ENCODE measurements around the gene ELOF1. TPM values are rescaled to one million over a fixed set of nuclear protein-coding genes. Genes with fewer than 3 reads are reported as not detected.

The ELOF1 gene
- total and polyA plus RNA-seq, 12 donors, result 24.4 to 127 (median 57.2) TPM

GRCh38 chr19:11505032-11505503 lies 54.0 kb downstream of the ELOF1 start:
- TF ChIP-seq POLR2A (IDR thresholded peaks at IDR 0.05) (no peak), CTCF (IDR thresholded peaks at IDR 0.05) (no peak)
- H3K27ac ChIP-seq, result peak overlapping the region; percentile 67 to 94 (median 90)
- DNase-seq, result peak; percentile 97 to 98 (median 97)
- 0% methylated on average over 1 to 32 of the region's 33 CpGs; no CpG with 5 or more reads in 1 of the 4 donors for WGBS, 4 donors
- no peaks in the 10 kb centered on the region for H3K9me3 ChIP-seq (replicated peaks in 1 of 3)
- no peaks in the 10 kb centered on the region for H3K27me3 ChIP-seq
- H3K4me1 ChIP-seq (replicated peaks in 1 of 2), result peaks cover 5 to 12% of the 10 kb centered on the region in 2 donors
- intact Hi-C loops (cut with DNase I), result no loop called here
- no peaks in the 10 kb centered on the region for H3K36me3 ChIP-seq (replicated peaks in 1 of 2)
- H3K4me3 ChIP-seq, result peak overlapping the region; percentile 28 to 87 (median 72)

- WGBS, 4 donors, result 46 to 53% (median 52%) methylated on average over 6 to 7 of the region's 7 CpGs
- Histone ChIP-seq H3K4me1 (replicated peaks in 1 of 2) (peaks cover 5 to 12% of the 10 kb centered on the region in 2 donors), H3K4me3 (peak overlapping the region in 2 of 4 donors; percentile 82 to 87), H3K27ac (peak overlapping the region in 4 of 5 donors; percentile 47 to 94 (median 90)), H3K27me3 (no peaks in the 10 kb centered on the region), H3K9me3 (replicated peaks in 1 of 3) (no peaks in the 10 kb centered on the region), H3K36me3 (replicated peaks in 1 of 2) (no peaks in the 10 kb centered on the region)
- no peak for DNase-seq
- TF ChIP-seq POLR2A (IDR thresholded peaks at IDR 0.05), result no peak
- no peak for TF ChIP-seq CTCF (IDR thresholded peaks at IDR 0.05)
- intact Hi-C loops (cut with DNase I), result no loop called here
These were observed 54.5 kb downstream of the ELOF1 start for GRCh38 chr19:11504502-11505031.

Small RNA genes within 50 kb of the gene (small RNA-seq; reads per million reads assigned to genes)
- gene RN7SL833P, result 0 reads per million in 2 donors

Other genes with a start within 250 kb of the ELOF1 start
- 10 to 100 TPM in 6 of 9 donors, 1 to 10 TPM in 3; 4.2 to 23.9 (median 13.4) TPM for gene RAB3D, start 219.6 kb downstream of the ELOF1 start, total RNA-seq
- gene RAB3D, start 219.6 kb downstream of the ELOF1 start, polyA plus RNA-seq, result 1 to 10 TPM; 2.6 to 4.3 (median 3.3) TPM
- gene TMEM205, start 213.0 kb downstream of the ELOF1 start, total RNA-seq, result 1,000 to 10,000 TPM in 1 of 9 donors, 100 to 1,000 TPM in 8; 185 to 1,314 (median 282) TPM
- 100 to 1,000 TPM; 135 to 306 (median 207) TPM for gene TMEM205, start 213.0 kb downstream of the ELOF1 start, polyA plus RNA-seq
- 10 to 100 TPM; 24.1 to 83.7 (median 57.5) TPM for gene CCDC159, start 212.7 kb downstream of the ELOF1 start, total RNA-seq
- 100 to 1,000 TPM in 2 of 3 donors, 10 to 100 TPM in 1; 33.8 to 479 (median 238) TPM for gene CCDC159, start 212.7 kb downstream of the ELOF1 start, polyA plus RNA-seq
- 10 to 100 TPM in 8 of 9 donors, 1 to 10 TPM in 1; 8.5 to 46.8 (median 42.6) TPM for gene PLPPR2, start 203.8 kb downstream of the ELOF1 start, total RNA-seq
- 10 to 100 TPM; 12.1 to 57.0 (median 39.9) TPM for gene PLPPR2, start 203.8 kb downstream of the ELOF1 start, polyA plus RNA-seq
- gene SWSAP1, start 184.6 kb downstream of the ELOF1 start, total RNA-seq, result 1 to 10 TPM; 2.6 to 5.5 (median 4.2) TPM
- gene SWSAP1, start 184.6 kb downstream of the ELOF1 start, polyA plus RNA-seq, result 1 to 10 TPM; 2.1 to 8.4 (median 6.0) TPM
- gene EPOR, start 174.9 kb downstream of the ELOF1 start, total RNA-seq, result 10 to 100 TPM; 15.7 to 37.9 (median 23.8) TPM
- 10 to 100 TPM in 2 of 3 donors, 1 to 10 TPM in 1; 6.8 to 74.0 (median 49.3) TPM for gene EPOR, start 174.9 kb downstream of the ELOF1 start, polyA plus RNA-seq
- gene RGL3, start 139.9 kb downstream of the ELOF1 start, total RNA-seq, result 10 to 100 TPM; 10.3 to 63.9 (median 33.0) TPM
- 100 to 1,000 TPM in 1 of 3 donors, 10 to 100 TPM in 2; 24.2 to 207 (median 64.1) TPM for gene RGL3, start 139.9 kb downstream of the ELOF1 start, polyA plus RNA-seq
- gene ODAD3, start 124.1 kb downstream of the ELOF1 start, total RNA-seq, result 1 to 10 TPM in 8 of 9 donors, under 1 TPM in 1; 0.69 to 4.7 (median 2.5) TPM
- 1 to 10 TPM; 3.1 to 7.9 (median 4.8) TPM for gene ODAD3, start 124.1 kb downstream of the ELOF1 start, polyA plus RNA-seq
- 100 to 1,000 TPM in 8 of 9 donors, 10 to 100 TPM in 1; 64.4 to 359 (median 246) TPM for gene PRKCSH, start 123.6 kb downstream of the ELOF1 start, total RNA-seq
- gene PRKCSH, start 123.6 kb downstream of the ELOF1 start, polyA plus RNA-seq, result 100 to 1,000 TPM; 142 to 228 (median 177) TPM
- gene ELAVL3, start 78.2 kb downstream of the ELOF1 start, total RNA-seq, result 1 to 10 TPM in 3 of 9 donors, under 1 TPM in 3, not detected in 3; 0.11 to 5.4 (median 0.72) TPM
- gene ELAVL3, start 78.2 kb downstream of the ELOF1 start, polyA plus RNA-seq, result 1 to 10 TPM in 2 of 3 donors, under 1 TPM in 1; 0.47 to 1.5 (median 1.2) TPM
- 10 to 100 TPM in 6 of 9 donors, 1 to 10 TPM in 3; 4.2 to 18.4 (median 11.5) TPM for gene ZNF653, start 53.4 kb downstream of the ELOF1 start, total RNA-seq
- 10 to 100 TPM in 2 of 3 donors, 1 to 10 TPM in 1; 5.1 to 37.7 (median 23.2) TPM for gene ZNF653, start 53.4 kb downstream of the ELOF1 start, polyA plus RNA-seq
- 10 to 100 TPM; 47.7 to 99.7 (median 62.4) TPM for gene ECSIT, start 30.1 kb downstream of the ELOF1 start, total RNA-seq
- gene ECSIT, start 30.1 kb downstream of the ELOF1 start, polyA plus RNA-seq, result 100 to 1,000 TPM in 2 of 3 donors, 10 to 100 TPM in 1; 28.7 to 122 (median 102) TPM
- gene CNN1, start 20.4 kb downstream of the ELOF1 start, total RNA-seq, result 10 to 100 TPM in 3 of 9 donors, 1 to 10 TPM in 5, under 1 TPM in 1; 0.94 to 20.5 (median 7.5) TPM
- 10 to 100 TPM; 15.5 to 76.5 (median 40.9) TPM for gene CNN1, start 20.4 kb downstream of the ELOF1 start, polyA plus RNA-seq
- gene ACP5, start 18.4 kb upstream of the ELOF1 start, total RNA-seq, result 10 to 100 TPM in 5 of 9 donors, 1 to 10 TPM in 4; 1.4 to 28.8 (median 10.9) TPM
- gene ACP5, start 18.4 kb upstream of the ELOF1 start, polyA plus RNA-seq, result 100 to 1,000 TPM in 1 of 3 donors, 1 to 10 TPM in 2; 6.5 to 152 (median 9.0) TPM
- 10 to 100 TPM in 5 of 9 donors, 1 to 10 TPM in 4; 6.3 to 16.6 (median 10.7) TPM for gene ZNF627, start 38.3 kb upstream of the ELOF1 start, total RNA-seq
- gene ZNF627, start 38.3 kb upstream of the ELOF1 start, polyA plus RNA-seq, result 10 to 100 TPM in 1 of 3 donors, 1 to 10 TPM in 2; 3.8 to 12.0 (median 3.9) TPM
- 1 to 10 TPM; 2.6 to 9.1 (median 4.7) TPM for gene ZNF823, start 179.7 kb upstream of the ELOF1 start, total RNA-seq
- 1 to 10 TPM; 2.8 to 4.7 (median 3.6) TPM for gene ZNF823, start 179.7 kb upstream of the ELOF1 start, polyA plus RNA-seq
- gene ZNF441, start 207.8 kb upstream of the ELOF1 start, total RNA-seq, result 10 to 100 TPM in 2 of 9 donors, 1 to 10 TPM in 7; 2.8 to 14.2 (median 7.7) TPM
- 1 to 10 TPM; 4.4 to 9.7 (median 6.5) TPM for gene ZNF441, start 207.8 kb upstream of the ELOF1 start, polyA plus RNA-seq
- gene ZNF491, start 239.3 kb upstream of the ELOF1 start, total RNA-seq, result 1 to 10 TPM in 8 of 9 donors, under 1 TPM in 1; 0.24 to 7.2 (median 3.7) TPM
- gene ZNF491, start 239.3 kb upstream of the ELOF1 start, polyA plus RNA-seq, result 1 to 10 TPM; 1.2 to 3.5 (median 2.2) TPM